ENCODE measurements around the gene S100A16. TPM values are rescaled to one million over a fixed set of nuclear protein-coding genes. Genes with fewer than 3 reads are reported as not detected.
"Not testable (repeated sequence)": the region's sequence is repeated elsewhere in the genome, so short reads cannot be mapped to it uniquely, and the experiment has no call there.

Gene S100A16
- total RNA-seq, 1 donor from 2014 or later, result 1,016 TPM

- no peak overlapping the region for H3K4me3 ChIP-seq (ENCODE audit: low read depth, low read length)
- DNase-seq (ENCODE audit: low read depth), result no peak
- no peak for TF ChIP-seq CTCF (conservative IDR thresholded peaks at IDR 0.05; ENCODE audit: low read depth, low read length)
These were observed 34.4 kb upstream of the S100A16 start for GRCh38 chr1:153647346-153647714.

- TF ChIP-seq CTCF (conservative IDR thresholded peaks at IDR 0.05; ENCODE audit: low read depth, low read length), result no peak
- no peak for DNase-seq (ENCODE audit: low read depth)
- H3K4me3 ChIP-seq (ENCODE audit: low read depth, low read length), result no peak overlapping the region
These were observed 33.9 kb upstream of the S100A16 start for GRCh38 chr1:153646672-153647345.

GRCh38 chr1:153643816-153644215 is 30.9 kb upstream of the S100A16 start:
- H3K4me3 ChIP-seq (ENCODE audit: low read depth, low read length), result no peak overlapping the region
- TF ChIP-seq CTCF (conservative IDR thresholded peaks at IDR 0.05; ENCODE audit: low read depth, low read length), result no peak
- no peak for DNase-seq (ENCODE audit: low read depth)

DNA sequence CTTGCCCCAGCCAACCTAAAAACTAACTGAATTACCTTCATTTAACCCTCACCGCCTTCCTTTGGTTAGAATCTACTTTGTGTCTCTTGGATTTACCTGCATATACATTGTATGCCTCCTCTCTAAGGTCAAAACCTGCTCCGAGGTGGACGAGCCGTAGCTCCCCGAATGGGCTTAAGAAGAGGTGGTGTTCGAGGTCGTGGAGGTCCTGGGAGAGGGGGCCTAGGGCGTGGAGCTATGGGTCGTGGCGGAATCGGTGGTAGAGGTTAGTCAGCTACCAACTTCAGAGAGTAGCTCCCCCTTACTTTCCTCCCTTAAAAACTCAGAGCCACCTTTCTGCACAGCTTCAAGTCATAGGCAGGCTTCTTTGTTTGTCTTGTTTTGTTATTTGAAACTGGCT is 30.2 kb upstream of the S100A16 start:
- no peak for TF ChIP-seq CTCF (conservative IDR thresholded peaks at IDR 0.05; ENCODE audit: low read depth, low read length)
- H3K4me3 ChIP-seq (ENCODE audit: low read depth, low read length), result no peak overlapping the region

DNA sequence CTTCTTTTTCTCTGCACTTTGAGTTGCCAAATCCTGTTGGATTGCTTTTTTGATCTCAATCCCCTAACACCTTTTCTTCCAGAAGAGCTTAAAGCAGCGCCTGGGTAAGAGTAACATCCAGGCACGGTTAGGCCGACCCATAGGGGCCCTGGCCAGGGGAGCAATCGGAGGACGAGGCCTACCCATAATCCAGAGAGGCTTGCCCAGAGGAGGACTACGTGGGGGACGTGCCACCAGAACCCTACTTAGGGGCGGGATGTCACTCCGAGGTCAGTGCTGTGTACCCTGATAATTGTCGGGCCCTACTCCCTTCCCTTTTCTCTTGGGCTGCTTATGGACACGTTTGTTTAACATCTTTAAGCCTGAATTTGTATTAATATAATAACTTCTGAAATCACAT is 29.2 kb upstream of the S100A16 start:
- no peak for TF ChIP-seq CTCF (conservative IDR thresholded peaks at IDR 0.05; ENCODE audit: low read depth, low read length)
- no peak overlapping the region for H3K4me3 ChIP-seq (ENCODE audit: low read depth, low read length)
- no peak for DNase-seq (ENCODE audit: low read depth)

More for the DNA sequence above, 30.2 kb upstream of the S100A16 start:
- no peak for DNase-seq (ENCODE audit: low read depth)

DNA sequence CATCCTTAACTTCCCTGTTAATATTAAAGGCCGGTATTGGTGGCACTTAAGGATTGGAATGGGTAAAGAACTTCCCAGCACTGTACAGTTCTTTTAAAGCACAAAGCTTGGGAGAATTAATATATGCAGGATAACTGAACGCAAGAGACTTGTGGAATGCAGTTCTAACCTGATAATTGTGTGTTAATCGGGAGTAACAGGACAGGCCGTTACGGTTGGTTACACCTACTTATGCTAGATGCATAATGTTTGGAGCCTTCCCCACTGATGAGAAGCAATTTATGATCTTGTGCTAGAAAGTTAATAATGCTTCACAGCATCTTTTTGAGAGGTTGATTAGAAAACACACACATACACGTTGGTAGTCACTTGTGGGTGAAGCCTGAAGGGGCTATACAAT is 27.9 kb upstream of the S100A16 start:
- H3K4me3 ChIP-seq (ENCODE audit: low read depth, low read length), result no peak overlapping the region
- DNase-seq (ENCODE audit: low read depth), result no peak
- TF ChIP-seq CTCF (conservative IDR thresholded peaks at IDR 0.05; ENCODE audit: low read depth, low read length), result no peak

DNA sequence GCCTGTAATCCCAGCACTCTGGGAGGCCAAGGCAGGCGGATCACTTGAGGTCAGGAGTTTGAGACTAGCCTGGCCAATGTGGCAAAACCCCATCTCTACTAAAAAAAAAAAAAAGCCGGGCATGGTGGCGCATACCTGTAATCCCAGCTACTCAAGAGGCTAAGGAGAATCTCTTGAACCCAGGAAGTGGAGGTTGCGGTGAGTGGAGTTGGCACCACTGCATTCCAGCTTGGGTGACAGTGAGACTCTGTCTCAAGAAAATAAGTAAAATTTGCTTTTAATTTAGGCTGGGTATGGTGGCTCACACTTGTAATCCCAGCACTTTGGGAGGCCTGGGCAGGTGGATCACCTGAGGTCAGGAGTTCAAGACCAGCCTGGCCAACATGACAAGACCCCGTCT is 27.3 kb upstream of the S100A16 start:
- H3K4me3 ChIP-seq (ENCODE audit: low read depth, low read length); DNase-seq (ENCODE audit: low read depth): not testable (repeated sequence)
